ENCODE data around the gene ALX4.

DNA sequence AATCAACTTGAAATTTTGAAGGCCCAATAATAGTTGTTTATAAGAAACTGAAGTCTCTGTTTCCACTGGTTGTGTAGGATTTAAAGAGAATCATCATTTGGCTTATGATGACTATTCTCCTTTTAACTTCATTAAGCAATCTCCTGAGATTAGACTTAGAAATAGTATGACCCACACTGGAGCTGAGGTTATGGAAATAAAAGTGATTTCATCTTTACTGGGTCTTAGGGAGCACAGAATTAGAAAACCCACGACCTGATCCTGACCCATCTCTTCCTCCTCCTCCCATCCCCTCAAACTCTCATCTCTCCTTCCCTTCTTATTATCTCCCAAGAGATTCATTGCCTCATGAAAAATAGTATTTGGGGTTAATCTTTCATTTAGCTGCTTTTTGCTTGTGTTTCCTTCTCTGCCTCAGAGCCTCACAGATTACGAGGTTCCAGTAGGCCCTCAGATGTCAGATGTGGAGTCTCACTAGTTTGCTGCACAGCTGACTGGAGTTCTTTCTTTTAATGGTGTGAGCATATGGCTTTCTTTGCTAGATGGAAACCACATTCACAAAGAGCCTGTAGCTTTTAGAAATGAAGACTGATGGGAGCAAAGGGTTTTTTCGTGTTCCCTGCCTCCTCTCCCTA is 85.0 kb downstream of the ALX4 start:
- TF ChIP-seq POLR2A (IDR thresholded peaks at IDR 0.05) (no peak), CTCF (IDR thresholded peaks at IDR 0.05) (no peak)
